DND-41 (cell line): ENCODE results near the gene SEC16B.

Source experiments
- CTCF ChIP-seq: IDR thresholded peaks from 2 replicates; pipeline ENCODE4 v1.5.1; 2012; ENCODE audit warnings: borderline replicate concordance, low read length, moderate library complexity, mild to moderate bottlenecking; ENCODE audit not compliant: poor library complexity, severe bottlenecking; ENCODE audit errors: extremely low read depth
- EZH2 ChIP-seq: IDR thresholded peaks from 3 replicates; pipeline ENCODE4 v1.6.1; 2012; ENCODE audit warnings: borderline replicate concordance, low read depth, mild to moderate bottlenecking, moderate library complexity, low read length, inconsistent platforms; ENCODE audit not compliant: severe bottlenecking

- TF ChIP-seq EZH2 = no peak
- no peak for TF ChIP-seq CTCF
Measured at GRCh38 chr1:177995369-177995768, 25.5 kb upstream of the SEC16B start.
